ENCODE results near the gene PHF2.

GRCh38 chr9:93677048-93677571 is 100.7 kb downstream of the PHF2 start:
- TF ChIP-seq POLR2AphosphoS5 (IDR thresholded peaks at IDR 0.05) (no peak), POLR2A (IDR thresholded peaks at IDR 0.05) (no peak), CTCF (IDR thresholded peaks at IDR 0.05) (no peak), EP300 (IDR thresholded peaks at IDR 0.05) (no peak)

All from sigmoid colon (tissue), 4 donors.